HG03108 (cell line): ENCODE data around the gene NPW.

Experiments
- ATAC-seq: cut with Tn5 transposase; IDR thresholded peaks from one replicate; pipeline ENCODE4 v1.9.1; 2021; ENCODE audit warnings: moderate library complexity; ENCODE audit not compliant: unreplicated experiment

NPW gene

GRCh38 chr16:2034696-2035430, 15.3 kb downstream of the NPW start:
- no peak for ATAC-seq

GRCh38 chr16:2035431-2036199, 16.0 kb downstream of the NPW start:
- ATAC-seq, result no peak

DNA sequence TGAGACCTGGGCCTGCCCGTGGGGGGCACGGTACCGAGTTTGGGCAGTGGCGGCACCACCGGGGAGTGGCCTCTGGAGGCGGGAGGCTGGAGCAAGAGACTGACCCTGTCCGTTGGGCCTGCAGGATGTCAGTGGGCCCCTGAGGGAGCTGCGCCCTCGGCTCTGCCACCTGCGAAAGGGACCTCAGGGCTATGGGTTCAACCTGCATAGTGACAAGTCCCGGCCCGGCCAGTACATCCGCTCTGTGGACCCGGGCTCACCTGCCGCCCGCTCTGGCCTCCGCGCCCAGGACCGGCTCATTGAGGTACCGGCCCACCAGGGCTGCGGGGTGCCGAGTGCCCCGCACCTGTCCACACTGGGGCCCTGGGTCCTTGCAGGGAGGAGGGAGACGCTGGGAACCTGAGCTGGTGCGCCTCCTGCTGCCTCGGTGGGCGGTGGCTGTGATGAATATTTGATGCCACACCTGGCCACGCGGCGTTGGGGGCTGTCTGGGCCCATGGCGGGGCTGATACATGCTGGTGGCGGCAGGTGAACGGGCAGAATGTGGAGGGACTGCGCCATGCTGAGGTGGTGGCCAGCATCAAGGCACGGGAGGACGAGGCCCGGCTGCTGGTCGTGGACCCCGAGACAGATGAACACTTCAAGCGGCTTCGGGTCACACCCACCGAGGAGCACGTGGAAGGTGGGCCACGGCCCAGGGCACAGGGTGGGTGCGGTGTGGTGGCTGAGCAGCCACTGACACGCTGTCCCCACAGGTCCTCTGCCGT, 16.8 kb downstream of the NPW start:
- ATAC-seq, result no peak

DNA sequence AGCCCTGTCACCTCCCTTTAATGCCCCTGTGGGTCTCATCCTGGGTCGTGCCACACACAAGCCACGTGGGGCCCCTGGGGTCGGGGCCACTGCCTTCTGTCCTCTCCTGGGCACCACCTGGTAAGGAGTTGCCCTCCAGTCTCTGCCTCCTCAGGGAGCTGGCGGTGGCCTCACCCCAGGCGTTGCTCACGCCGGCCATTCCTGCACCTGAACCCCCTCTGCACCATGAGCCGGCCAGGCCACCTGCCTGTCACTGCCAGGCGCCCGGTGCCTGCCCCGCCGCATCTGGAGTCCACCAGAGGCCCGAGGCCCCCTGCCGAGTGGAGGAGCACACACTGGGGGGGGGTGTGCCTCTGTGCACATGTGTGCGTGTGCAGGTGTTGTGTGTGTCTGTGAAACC, 17.5 kb downstream of the NPW start:
- ATAC-seq, result no peak

- ATAC-seq, result no peak
These were observed 18.2 kb downstream of the NPW start for GRCh38 chr16:2037647-2038381.

- ATAC-seq, result no peak
These were observed 19.0 kb downstream of the NPW start for GRCh38 chr16:2038382-2039231.

DNA sequence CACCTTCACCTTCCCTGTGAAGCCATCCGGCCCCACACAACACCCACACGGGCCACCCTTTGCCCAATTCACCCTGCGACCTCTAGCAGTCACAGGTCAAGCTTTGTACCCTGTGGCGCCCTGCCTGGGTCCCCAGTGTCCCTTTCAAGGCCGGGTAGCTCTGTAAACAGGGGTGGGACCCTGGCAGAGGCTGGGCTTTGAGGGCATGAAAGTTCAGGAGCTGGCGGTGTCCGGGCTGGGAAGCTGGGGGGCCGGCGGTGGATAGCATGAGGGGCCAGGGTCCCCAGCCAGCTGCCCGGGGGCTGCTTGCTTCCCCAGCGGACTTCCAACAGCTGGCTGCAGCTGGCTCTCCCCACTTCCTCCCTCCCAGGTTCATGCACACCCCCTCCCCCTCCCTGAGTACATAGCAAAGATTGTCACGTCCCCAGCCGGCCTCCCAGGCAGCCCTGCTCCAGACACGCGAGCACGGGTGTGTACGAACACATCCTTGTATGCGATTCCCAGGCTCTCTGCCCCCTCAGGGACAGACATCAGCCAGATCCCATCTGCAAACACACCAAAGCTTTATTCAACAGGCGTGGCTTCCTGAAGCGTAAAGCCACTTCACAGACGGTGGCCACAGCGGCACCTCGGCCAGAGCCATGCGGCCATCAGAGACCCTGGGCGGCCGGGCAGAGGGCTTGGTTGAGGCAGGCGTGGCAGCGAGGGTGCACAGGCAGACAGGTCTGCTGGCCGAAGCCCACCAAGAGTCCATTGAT, 19.9 kb downstream of the NPW start:
- no peak for ATAC-seq

DNA sequence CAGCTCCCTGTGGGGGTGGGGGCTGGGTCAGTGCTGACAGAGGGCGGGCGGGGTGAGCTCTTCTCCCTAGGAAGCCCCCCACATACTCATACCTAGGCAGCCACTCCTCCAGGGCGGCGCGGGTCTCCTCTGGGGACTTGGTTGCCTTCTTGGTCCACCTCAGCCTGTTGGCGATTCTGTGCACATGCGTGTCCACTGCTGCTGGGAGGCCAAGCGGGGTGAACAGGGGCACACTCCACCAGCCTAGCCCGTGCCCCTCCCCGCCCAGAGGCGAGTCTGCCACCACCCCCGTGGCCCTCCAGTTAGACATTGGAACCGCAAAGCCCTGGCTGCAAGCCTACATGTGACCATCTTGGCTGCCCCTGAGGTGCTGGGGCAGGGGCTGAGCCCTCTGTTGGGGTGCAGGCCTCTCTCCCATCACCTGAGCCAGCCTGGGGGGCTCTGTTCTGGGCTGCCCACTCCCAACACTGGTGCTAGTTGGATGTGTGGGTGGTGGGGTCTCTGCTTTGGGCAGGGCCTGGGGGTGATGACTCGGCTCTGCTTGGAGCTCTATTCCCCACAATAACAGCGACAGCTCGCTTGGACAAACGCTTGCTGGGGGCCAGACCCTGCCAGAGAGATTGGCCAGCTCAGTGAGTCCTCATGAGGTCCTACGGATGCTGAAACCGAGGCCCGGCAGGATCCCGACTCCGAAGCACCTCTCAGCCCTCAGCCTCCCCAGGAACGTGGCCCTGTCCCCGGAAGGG, 20.6 kb downstream of the NPW start:
- ATAC-seq, result no peak

DNA sequence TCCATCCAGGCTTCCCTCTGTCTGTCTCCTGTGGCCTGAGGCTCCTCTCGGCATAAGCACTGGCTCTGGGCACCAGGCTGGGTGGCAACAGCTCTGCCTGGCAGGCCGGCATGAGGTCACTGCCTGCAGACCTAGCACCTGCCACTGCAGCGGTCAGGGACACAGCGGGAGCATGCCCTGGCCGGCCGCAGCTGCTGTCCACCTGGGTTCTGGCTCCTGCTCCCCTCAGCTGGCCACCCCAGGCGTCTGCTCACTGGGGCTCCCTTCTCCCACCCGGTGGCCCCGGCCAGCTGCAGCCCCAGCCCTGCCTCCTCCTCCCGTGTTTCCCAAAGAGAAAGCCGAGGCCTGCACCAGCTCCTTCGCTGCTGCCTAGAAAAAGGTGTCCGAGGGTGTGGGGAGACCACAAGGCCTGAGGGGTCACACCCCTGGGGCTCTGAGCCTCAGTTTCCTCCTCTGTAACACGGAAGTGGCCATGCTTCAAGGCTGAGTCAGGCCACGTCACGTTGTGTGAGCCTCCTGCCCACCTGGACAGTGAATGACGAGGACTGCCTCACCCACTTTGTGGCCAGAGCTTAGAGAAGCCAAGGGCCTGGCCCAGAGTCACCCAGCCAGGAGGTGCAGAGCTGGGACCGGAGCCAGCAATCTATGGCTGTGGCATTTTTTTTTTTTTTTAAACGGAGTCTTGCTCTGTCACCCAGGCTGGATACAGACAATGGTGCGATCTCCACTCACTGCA, 21.4 kb downstream of the NPW start:
- no peak for ATAC-seq

DNA sequence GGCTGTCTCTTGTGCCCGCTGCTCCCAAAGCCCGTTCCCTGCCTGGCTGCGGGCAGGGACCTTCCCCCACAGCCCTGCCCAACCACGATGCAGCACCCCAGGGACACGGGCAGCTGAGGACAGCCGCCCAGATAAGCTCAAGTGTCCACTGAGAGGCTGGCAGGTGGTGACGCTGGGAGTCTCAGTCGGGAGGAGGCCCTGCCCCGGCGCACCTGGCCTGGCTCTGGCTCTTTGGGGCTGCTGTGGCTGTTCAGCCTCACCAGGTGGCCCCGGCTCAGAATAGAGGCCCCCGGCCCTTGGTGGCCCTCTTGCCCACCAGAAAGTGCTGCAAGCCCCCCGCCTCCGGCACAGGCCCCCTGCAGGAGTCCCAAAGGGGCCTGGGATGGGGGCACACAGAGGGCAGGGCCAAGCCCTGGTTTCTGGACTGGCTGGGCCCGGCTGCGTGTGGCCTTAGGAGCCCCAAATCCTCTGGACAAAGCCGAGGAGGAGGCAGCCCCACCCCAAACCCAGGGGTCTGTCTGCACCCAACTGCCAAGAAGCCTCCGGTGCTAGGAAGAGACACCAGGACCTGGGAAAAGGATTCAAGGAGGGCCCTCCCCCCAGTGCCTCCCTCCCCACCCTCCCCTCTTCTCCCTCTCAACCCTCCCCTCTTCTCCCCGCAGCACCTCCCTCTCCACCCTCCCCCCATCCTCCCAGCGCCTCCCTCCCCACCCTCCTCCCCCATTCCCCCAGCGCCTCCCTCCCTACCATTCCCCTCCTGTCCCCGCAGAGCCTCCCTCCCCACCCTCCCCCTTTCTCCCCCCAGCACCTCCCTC, 22.8 kb downstream of the NPW start:
- no peak for ATAC-seq

DNA sequence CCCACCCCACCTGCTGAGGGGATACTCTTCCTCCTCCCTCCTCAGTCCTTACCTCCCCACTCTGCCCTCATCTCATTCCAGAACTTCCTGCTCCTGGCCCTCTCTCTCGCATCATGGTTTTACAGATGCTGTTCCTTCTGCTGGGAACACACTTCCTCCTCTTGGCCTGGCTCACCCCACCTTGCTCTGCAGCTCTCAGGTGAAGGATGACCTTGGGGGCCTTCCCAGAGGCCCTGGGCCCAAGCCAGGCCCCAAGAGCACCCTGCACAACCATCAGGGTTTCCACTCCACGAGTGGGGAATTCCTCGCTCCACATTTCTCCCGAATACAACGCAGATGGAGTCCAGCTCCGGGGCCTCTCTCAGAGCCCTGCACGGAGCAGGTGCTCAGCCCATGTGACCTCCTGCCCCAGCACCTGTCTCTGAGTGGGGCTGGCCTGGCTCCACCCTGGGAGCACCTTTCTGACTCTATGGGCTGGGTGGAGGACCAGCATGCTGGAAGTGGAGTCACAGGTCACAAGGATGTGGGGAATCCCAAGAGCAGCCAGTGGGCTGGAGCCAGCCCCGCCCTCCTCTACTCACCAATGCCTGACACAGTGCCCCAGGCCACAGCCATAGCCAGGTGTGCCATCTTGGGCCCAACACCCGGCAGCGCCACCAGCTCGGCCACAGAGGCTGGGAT, 23.5 kb downstream of the NPW start:
- ATAC-seq, result no peak

DNA sequence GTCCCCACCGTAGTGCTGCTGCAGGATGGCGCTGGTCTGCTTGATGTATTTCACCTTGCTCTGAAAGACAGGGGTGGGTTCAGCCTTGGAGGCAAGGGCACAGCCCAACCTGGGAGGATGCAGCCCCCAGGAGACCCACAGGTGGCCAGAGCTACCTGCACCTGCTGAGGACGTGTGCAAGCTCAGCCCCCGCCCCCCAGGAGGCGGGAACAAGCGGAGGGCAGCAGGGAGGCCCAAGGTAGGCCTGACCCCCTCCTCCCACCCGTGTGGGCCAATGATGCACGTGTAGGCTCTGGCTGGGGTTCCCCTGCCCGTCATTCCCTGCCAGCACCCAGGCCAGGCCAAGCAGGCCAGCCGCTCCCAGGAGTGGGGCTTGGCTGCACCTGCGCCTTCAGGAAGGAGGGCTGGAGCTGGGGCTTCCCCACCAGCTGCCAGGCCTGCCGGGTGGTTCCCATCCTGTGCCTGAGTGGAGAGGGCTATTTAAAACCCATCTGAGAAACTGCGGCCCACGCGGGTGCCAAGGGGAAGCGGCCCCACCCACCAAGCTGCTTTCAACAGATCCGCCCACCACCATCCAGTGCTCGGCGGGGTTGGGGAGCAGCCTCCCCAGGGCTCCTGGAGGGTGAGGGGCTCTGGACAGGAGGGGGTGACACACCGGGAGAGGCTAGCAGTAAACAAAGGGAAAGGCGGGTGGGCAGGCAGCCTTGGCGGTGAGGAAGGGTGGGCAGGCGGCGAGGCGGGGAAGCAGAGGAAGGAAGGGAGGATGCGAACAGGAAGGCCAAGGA, 24.3 kb downstream of the NPW start:
- no peak for ATAC-seq

- ATAC-seq, result no peak
These were observed 25.0 kb downstream of the NPW start for GRCh38 chr16:2044541-2044940.

DNA sequence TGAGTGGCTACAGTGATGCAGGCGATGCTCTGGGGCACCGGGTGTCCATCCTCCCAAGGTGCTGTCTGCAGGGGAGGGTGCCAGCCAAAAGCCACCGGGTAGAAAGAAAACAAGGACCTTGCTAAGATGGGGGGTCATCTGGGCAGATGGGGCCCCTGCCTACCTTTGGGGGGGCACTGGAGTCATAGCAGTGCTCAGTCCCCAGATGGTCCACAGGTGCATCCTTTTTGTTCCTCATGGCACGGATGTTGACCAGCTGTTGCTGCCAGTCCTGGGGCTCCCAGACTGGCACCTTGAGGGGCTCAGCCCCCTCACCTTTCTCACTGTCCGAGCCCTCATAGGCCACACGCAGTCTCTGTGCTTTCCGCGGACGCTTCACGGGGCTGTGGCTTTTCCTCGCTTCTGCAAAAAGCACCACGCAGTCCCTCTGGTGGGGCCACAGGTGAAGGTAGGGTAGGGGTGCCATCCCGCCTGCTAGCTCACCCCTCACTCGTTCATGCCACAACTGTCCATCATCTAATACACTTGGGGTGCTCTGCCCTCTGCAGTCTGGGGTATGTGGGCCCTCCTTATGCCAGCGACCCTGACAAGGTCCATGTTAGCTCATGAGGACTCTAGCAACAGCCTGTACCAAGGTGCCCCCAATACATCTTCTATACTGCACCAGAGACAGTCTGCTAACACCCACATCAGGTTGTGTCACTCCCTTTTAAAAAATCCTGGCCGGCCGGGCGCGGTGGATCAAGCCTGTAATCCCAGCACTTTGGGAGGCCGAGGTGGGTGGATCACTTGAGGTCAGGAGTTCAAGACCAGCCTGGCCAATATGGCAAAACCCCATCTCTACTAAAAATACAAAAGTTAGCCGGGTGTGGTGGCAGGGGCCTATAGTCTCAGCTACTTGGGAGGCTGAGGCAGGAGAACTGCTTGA, 26.6 kb downstream of the NPW start:
- ATAC-seq, result no peak

DNA sequence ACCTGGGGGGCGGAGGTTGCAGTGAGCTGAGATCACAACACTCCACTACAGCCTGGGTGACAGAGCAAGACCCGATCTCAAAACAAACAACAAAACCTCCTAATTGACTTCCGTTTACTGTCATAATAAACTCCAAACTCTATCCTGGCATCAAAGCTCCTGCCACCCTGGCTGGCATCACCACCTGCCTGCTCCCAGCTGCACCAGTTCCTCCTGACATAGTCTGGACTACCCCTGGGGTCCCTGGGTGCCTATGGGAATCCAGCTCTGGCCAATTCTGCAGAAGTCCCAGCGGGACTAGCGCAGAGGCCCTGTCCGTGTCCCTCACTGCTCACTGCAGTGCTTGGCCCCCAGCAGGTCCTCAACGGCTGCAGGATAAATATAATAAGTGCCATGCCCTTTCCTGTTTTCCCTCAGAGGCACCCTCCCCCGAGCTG, 27.3 kb downstream of the NPW start:
- ATAC-seq, result no peak
